ENCODE measurements around the gene PLA2G2E.

Gene PLA2G2E

GRCh38 chr1:19957779-19958178 lies 34.4 kb upstream of the PLA2G2E start:
- TF ChIP-seq CTCF (conservative IDR thresholded peaks at IDR 0.05) = no peak; the same call in 1 of the 2 replicates
- H3K27ac ChIP-seq = no peak overlapping the region

GRCh38 chr1:19955534-19956170 lies 32.2 kb upstream of the PLA2G2E start:
- no peak overlapping the region for H3K27ac ChIP-seq
- no peak for TF ChIP-seq CTCF (conservative IDR thresholded peaks at IDR 0.05)

GRCh38 chr1:19954059-19954458 lies 30.6 kb upstream of the PLA2G2E start:
- no peak for TF ChIP-seq CTCF (conservative IDR thresholded peaks at IDR 0.05)

GRCh38 chr1:19949016-19949415 lies 25.6 kb upstream of the PLA2G2E start:
- H3K27ac ChIP-seq = no peak overlapping the region
- TF ChIP-seq CTCF (conservative IDR thresholded peaks at IDR 0.05) = no peak

More at GRCh38 chr1:19954059-19954458, 30.6 kb upstream of the PLA2G2E start:
- no peak overlapping the region for H3K27ac ChIP-seq

GRCh38 chr1:19946971-19947370 lies 23.6 kb upstream of the PLA2G2E start:
- no peak for TF ChIP-seq CTCF (conservative IDR thresholded peaks at IDR 0.05)
- H3K27ac ChIP-seq = no peak overlapping the region

GRCh38 chr1:19946331-19946751 lies 22.9 kb upstream of the PLA2G2E start:
- TF ChIP-seq CTCF (conservative IDR thresholded peaks at IDR 0.05) = no peak
- no peak overlapping the region for H3K27ac ChIP-seq

- TF ChIP-seq CTCF (conservative IDR thresholded peaks at IDR 0.05) = no peak
- no peak overlapping the region for H3K27ac ChIP-seq
Measured at GRCh38 chr1:19945914-19946313, 22.5 kb upstream of the PLA2G2E start.
